ENCODE results near the gene CIBAR2.

The CIBAR2 gene

GRCh38 chr16:85078952-85079351, 33.3 kb downstream of the CIBAR2 start:
- DNase-seq (ENCODE audit: low read depth in 2 of 2) = no peak
- TF ChIP-seq, protein P1, sequence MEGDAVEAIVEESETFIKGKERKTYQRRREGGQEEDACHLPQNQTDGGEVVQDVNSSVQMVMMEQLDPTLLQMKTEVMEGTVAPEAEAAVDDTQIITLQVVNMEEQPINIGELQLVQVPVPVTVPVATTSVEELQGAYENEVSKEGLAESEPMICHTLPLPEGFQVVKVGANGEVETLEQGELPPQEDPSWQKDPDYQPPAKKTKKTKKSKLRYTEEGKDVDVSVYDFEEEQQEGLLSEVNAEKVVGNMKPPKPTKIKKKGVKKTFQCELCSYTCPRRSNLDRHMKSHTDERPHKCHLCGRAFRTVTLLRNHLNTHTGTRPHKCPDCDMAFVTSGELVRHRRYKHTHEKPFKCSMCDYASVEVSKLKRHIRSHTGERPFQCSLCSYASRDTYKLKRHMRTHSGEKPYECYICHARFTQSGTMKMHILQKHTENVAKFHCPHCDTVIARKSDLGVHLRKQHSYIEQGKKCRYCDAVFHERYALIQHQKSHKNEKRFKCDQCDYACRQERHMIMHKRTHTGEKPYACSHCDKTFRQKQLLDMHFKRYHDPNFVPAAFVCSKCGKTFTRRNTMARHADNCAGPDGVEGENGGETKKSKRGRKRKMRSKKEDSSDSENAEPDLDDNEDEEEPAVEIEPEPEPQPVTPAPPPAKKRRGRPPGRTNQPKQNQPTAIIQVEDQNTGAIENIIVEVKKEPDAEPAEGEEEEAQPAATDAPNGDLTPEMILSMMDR (IDR thresholded peaks at IDR 0.05; ENCODE audit: low read depth, low read length) = no peak
- H3K4me3 ChIP-seq (replicated peaks in 1 of 2; ENCODE audit: low read depth in 2 of 2, low read length in 2 of 2) = no peak overlapping the region

- H3K4me3 ChIP-seq (replicated peaks in 1 of 2; ENCODE audit: low read depth in 2 of 2, low read length in 2 of 2) = no peak overlapping the region
- TF ChIP-seq, protein P1 (IDR thresholded peaks at IDR 0.05; ENCODE audit: low read depth, low read length) = no peak
- no peak for DNase-seq (ENCODE audit: low read depth in 2 of 2)
Observed at GRCh38 chr16:85078226-85078625, 34.0 kb downstream of the CIBAR2 start.

DNA sequence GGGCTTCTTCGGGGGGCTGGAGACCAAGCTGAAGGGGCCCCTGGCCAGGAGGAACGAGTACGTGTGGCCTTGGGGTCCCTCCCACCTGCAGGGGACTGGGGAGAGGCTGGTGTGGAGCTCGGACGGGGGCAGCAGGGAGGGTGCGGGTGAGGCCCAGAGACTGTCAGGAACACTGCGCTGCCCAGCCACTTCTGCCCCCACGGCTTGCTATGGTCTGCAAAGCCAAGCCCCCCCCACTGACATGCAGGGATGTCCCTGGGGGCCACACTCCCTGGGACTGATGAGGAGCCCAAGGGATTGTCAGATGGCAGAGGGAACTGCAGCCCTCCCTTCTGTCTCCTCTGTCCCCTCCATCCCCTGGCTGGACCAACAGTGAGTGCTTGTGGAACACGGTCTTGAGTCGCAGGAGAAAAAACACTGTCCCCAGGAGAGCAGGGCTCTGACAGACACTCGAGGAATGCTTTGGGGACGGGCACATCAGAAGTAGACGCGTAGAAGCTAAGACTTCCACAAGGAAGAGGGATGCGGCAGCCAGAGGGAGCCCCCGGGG, 34.6 kb downstream of the CIBAR2 start:
- TF ChIP-seq, protein P1 (IDR thresholded peaks at IDR 0.05; ENCODE audit: low read depth, low read length) = no peak
- no peak overlapping the region for H3K4me3 ChIP-seq (replicated peaks in 1 of 2; ENCODE audit: low read depth in 2 of 2, low read length in 2 of 2)
- DNase-seq (ENCODE audit: low read depth in 2 of 2) = no peak

GRCh38 chr16:85077039-85077438, 35.2 kb downstream of the CIBAR2 start:
- H3K4me3 ChIP-seq (replicated peaks in 1 of 2; ENCODE audit: low read depth in 2 of 2, low read length in 2 of 2) = no peak overlapping the region
- TF ChIP-seq, protein P1 (IDR thresholded peaks at IDR 0.05; ENCODE audit: low read depth, low read length) = no peak
- no peak for DNase-seq (ENCODE audit: low read depth in 2 of 2)

DNA sequence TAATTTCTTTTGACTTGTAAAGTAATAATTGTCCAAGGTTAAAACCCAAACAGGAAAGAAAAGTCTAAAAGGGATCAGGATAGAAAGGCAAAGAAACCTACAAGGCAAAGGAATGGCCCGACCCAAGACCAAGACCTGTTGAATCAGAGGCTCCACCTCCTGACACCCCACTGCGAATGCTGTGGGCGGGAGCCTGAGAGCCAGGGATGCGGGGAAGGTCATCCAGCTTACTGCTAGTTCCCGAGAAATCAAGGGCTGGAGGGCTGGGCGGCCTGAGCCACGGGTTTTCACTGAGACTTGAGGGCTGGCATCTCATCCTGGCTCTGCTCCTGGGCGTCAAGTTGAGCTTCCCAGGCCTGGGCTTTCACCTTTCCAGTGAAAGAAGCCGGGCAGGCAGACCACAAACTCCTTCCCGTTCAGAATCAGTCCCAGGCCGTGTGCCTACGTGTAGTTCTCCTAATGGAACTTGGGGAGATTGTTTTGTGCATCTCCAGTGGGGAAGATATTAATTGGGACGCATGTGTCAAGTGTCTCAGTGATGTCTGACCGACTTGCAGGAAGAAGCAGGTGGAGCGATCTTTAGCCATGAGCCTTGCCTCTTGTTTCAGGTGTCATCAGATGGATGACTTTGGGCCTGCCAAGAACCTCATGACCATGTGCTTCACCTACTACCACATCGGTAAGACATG, 36.9 kb downstream of the CIBAR2 start:
- DNase-seq (ENCODE audit: low read depth in 2 of 2) = no peak
- no peak overlapping the region for H3K4me3 ChIP-seq (replicated peaks in 1 of 2; ENCODE audit: low read depth in 2 of 2, low read length in 2 of 2)
- TF ChIP-seq, protein P1 (IDR thresholded peaks at IDR 0.05; ENCODE audit: low read depth, low read length) = no peak

GRCh38 chr16:85074225-85074914, 37.9 kb downstream of the CIBAR2 start:
- no peak overlapping the region for H3K4me3 ChIP-seq (replicated peaks in 1 of 2; ENCODE audit: low read depth in 2 of 2, low read length in 2 of 2)
- TF ChIP-seq, protein P1 (IDR thresholded peaks at IDR 0.05; ENCODE audit: low read depth, low read length) = no peak
- DNase-seq (ENCODE audit: low read depth in 2 of 2) = no peak
